GM18499 (cell line): Measurements from ENCODE around the gene SPATA1.
A peak's percentile ranks its signal among the peaks of the same experiment; 100 is the strongest.

Source experiments
- ATAC-seq: cut with Tn5 transposase; IDR thresholded peaks from one replicate; pipeline ENCODE4 v1.9.1; 2021; ENCODE audit warnings: moderate number of reproducible peaks; ENCODE audit not compliant: insufficient read depth, unreplicated experiment

Gene SPATA1, protein sequence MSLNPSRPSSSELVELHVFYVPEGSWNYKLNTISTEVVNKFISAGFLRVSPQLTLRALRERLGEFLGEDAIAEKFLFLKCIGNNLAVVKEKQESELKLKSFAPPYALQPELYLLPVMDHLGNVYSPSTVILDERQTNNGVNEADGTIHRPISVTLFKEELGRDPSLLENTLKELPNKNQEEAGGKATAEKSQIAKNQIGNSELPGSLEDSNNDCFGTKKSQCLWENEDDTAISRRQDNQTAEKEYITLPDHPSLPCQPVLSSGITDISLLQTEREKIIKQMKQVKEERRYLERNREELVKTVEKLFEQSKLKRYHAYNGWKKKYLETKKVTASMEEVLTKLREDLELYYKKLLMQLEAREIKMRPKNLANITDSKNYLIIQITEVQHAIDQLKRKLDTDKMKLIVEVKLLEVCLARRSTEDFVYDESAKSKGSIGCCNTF

DNA sequence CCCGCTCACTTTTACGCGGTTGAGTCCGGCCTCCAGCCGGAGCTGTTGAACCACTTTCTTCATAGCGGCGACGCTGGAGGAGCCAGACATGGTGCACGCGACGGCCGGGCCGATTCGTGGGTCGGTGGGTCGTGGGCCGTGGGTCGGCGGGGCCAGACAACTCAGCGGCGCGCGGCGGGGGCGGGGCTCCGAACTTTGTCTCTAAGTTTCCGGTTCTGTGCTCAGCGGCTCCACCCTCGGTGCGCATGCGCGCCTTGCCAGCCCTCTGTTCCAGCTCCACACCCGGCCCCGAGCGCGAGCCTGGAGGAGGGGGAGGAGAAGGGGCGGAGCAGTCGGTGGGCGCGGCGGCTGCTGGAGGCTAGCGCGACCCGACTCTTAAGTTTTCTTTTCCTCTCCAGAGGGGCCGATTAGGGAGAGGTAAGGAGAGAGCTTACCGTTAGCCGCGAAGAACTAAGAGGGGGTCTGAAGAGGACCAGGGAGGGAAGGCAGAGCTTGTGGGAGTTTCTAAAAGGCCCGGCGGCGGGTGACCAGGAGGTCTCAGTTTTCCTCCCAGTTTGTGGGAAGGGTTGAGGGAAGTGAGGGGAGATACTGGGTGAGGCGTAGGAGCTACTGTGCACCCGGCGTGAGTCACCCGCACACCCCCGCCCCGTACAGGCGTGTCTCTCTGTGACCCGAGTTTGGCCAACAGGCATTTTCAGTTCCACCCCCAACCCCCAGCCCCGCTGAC, at the start of gene SPATA1, which contains the start of gene GNG5:
Gene SPATA1 (plus strand): TSS at position 385 of the 727 bp plus-strand sequence. CDS start 9,974 bp downstream, outside the sequence.
Gene GNG5 (minus strand): TSS at position 580 of the 727 bp plus-strand sequence. CDS start 490 bp downstream, at position 90.
- ATAC-seq: peak; percentile 74

DNA sequence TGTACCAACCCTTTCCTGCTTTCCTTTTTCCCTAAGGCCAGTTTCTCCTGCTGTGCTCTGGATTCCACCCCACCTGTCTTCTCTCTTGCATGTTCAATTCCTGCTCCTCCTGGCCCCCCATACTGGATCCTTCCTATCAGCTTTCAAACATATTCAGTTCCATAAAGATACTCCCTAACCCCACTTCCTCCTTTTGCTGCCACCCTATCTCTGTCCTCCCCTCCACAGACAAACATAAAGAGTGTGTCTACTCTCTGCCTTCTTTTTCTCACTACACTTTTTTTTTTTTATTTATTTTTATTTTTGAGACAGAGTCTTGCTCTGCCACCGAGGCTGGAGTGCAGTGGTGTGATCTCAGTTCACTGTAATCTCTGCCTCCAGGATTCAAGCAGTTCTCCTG, 44.1 kb upstream of the SPATA1 start:
- no peak for ATAC-seq

DNA sequence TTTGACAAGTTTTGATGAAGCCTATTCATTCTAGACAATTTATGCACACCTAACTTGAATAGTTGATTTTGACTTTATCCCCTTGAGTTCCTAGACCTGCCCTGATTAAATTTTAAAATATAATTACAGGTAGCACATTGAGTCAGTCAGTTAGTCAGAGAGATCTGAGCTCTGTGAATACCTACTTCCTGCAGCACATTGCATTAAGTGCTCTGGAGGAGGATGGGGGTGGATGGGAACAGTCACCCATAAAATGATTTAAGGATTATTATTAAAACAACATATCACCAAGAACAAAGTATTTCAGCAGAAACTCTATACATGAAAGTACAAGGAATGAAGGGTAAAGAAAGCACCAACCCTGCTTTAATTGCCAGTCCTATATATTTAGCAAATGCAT, 38.9 kb upstream of the SPATA1 start:
- ATAC-seq: no peak

DNA sequence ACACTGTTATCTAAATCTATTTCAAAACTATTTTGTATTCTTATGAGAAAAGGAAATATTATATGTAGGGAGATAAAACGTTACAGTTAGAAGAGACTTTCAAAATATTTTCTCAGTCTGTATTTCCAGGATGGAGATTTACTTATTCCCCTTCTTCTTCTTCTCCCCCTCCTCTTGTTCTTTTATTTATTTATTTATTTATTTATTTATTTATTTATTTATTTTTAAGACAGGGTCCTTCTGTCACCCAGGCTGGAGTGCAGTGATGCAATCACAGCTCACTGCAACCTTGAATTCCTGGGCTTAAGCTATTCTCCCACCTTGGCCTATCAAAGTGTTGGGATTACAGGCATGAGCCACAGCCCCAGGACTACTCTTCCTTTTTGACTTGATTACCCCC, 30.0 kb upstream of the SPATA1 start:
- ATAC-seq: no peak

DNA sequence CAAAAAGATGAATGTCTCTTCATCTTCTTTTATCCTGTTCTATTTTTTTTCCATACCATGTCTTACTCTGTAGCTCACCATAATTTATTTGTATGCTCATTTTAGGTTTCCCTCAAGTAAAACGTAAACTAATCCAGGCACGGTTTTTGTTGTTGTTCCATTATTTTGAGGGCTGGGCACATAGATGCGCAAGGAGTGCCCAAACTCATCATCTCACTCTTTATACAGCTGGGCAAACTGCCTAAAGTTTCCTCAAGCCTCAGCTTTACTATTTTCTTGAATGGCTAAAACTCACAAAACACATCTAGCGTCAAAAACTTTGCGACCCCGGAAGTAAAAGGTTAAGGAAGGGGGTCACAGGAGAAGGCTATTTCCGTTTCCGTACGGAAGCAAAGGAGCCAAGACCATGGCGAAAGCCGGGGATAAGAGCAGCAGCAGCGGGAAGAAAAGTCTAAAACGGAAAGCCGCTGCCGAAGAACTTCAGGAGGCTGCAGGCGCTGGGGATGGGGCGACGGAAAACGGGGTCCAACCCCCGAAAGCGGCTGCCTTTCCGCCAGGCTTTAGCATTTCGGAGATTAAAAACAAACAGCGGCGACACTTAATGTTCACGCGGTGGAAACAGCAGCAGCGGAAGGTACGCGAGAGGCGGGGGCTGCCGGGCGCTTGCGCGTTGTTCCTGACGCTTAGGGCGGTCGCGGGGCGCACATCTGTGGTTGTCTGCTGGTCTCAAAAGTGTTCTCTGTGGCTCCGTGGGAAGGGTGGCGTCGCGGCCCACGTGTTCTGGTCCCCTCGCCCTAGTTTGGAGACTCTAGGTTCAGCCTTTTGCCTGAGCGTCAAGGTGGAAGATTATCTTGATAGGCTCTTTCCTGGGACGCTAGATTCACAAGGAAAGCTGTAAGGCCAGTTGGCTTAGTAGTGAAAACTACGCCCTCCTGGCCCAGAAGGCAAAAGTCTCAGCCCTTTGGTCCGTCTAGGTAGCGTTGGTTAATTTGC, 27.0 kb upstream of the SPATA1 start, which contains the start of gene RPF1:
Gene RPF1 (plus strand): TSS at position 391 of the 993 bp plus-strand sequence. CDS start 16 bp downstream, at position 407.
- ATAC-seq: peak; percentile 86

DNA sequence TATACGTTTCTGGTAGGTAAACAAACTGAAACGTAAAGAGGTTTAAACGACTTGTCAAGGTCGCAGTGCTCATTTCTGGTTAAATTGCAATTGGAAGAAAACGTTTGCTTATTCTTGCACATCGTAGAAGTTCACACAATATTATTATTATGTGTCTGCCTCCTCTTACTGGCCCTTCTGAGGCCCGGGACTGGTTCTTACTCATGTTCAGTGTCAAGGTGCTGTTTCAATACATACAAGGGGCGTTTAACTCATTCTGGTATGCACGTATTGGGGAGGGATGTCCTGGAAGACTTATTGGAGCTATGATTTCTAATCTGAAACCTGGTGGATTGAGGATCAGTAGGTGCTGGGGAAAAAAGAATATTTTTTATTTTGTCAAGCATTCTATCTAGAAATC, 26.2 kb upstream of the SPATA1 start:
- no peak for ATAC-seq

DNA sequence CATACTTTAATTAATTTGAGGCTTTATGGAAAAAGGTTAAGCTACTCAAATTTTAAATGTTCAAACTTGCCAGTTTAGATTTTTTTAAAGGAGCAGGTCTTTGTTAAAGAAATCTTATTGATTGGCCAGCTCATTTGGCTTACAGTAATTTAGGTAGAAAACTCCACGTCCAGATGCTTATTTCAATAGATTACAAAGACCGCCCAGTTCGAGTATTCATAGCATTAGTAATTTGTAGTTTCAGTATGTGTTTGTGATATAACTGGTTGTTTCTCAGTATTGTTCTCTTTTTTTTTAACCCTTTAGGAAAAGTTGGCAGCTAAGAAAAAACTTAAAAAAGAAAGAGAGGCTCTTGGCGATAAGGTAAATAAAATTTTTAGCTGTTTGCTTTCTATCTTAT, 25.5 kb upstream of the SPATA1 start:
- no peak for ATAC-seq

DNA sequence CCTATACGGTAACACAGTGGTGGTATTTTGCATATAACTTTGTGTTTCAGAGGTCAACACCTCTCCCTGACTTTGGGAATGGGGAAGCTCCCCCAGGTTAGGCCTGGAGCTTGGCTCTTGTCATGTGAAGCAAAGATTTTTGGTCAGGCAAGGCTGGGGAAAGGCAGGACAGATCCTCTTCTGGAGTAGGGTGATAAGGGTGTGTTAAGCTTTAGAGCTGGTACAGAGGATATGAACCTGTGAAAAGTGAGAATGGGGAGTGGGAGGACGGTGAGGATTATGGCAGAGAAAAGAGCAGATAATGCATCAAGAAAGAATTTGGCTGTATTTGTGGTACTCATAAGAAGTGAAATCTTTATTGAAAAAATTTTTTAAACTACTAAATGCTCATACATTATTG, 24.9 kb upstream of the SPATA1 start:
- no peak for ATAC-seq

DNA sequence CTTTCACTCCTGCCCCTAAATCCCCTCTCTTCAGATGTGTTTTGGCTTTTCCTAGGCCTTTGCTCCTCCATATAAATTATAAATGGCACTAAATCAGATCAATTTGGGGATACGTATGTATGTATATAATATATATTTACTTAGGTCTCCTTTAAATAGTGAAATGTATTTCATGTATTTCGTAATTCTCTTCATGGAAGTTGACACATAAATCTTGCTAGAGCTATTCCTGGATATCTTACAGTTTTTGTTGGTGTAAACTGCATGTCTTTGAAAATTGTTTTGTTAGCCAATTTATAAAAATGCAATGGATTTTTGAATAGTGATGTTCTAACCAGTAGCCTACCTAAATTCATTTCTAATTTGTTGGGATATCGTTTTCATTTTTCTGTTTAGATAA, 18.1 kb upstream of the SPATA1 start:
- no peak for ATAC-seq

DNA sequence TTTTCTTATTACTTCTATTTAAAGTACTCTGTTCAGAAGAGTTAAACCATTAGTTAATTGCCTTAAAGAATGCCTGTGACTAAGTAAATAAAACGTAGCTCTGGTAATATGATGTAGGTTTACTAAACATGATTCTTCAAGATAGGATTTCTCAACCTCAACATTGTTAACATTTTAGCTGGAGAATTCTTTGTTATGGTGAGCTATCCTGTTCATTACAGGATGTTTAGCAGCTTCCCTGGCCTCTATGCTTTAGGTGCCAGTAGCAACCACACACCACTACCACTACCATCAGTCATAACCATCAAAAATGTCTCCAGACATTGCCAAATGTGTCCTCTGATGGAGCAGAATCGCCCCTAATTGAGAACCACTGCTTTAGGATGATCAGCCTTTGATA, 16.4 kb upstream of the SPATA1 start:
- ATAC-seq: no peak

DNA sequence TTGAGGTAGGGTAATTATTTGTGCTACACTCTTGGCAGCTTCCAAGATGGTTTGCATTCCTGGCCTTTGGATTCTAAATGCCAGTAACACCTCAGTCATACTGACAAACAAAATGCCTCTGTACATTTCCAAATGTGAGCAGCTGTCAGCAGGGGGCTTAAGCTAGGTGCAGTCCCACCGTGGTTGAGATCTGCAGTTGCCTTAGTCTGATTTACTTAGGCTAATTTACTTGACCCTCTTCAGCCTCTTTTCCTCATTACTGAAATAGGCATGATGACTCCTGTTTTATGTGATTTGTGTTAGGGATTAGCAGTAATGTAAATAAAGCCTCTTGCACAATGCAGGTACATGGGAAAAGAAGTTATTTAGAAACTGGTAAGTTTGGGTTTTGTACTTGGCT, 13.5 kb upstream of the SPATA1 start:
- ATAC-seq: no peak

DNA sequence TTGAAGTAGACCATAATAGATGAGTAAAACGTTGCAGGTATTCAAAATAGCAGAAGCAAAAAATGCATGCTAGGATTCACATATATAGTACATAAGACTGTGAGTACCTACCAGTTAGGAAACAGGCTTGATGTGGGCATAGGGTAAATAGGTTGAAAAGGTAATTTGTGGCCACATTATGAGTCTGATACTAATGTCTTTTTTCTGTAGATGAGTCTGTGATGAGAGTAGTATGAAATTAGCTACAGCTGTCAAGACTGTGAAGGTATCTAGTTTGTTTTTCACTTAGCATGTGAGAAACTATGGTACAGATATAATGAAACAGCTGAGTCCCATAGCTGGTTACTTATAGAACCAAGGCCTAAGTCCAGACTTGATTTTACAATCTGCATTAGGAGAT, 12.4 kb upstream of the SPATA1 start:
- no peak for ATAC-seq

DNA sequence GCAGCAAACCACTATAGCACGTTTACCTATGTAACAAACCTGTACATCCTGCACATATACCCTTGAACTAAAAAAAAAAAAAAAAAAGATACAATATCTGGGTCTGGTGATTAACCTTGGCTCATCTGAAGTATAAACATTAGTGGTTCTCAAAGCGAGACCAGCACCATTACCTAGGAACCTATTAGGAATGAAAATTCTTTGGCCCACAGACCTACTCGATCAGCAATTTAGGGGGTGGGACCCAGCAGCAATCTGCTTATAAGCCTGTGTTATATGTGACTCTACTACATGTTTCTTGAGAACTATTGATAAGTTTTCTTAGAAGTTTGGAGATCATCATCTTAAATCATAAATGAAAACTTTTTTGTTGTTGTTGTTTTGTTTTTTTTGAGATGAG, 9.7 kb upstream of the SPATA1 start:
- no peak for ATAC-seq

DNA sequence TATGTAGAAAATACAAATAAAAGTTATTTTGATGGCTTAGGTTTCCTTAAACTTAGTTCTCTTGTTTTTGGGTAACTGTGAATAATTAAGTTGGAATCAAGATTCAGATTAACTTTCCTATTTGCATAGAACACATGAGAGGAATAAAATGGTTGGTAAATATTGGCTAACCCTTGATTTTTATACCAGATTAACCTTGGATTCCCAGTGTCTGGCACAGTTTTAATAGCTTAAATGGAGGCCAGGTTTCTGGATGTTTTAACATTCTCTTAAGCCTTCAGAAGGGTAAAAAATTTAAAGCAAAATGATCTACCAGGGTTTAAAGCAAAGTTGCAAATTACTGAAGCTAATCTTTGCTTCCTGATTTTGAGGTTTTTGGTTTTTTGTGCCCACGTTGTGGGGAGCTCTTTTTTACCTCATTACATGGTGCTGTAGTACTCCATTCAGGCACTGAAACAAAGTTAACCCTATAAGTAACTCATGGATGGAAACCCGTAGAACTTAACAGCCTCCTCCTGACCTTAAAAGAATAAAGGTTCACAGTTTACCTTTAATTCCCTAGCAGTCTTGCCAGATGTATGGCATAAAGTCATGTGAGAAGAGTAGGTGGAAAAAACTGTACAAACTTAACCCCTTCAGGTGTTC, 8.4 kb upstream of the SPATA1 start:
- ATAC-seq: no peak

DNA sequence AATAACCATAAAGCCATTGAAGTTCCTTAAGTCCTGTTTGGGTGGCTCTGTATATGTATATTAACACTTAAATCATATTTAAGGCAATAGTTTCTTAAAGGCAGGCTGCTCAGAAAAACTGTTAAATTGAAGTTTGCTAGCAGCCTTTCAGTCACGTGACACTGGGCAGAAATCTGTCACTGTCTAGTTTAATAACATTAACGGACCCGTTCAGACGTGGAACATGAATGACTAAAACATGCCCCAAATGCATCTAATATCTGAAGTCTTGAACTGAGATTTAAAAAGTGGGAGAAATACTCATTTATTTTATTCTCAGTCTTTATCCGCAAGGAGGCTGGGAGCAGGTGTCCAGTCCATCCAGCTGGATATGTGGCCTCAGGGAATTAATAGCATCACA, 3.3 kb upstream of the SPATA1 start:
- no peak for ATAC-seq

DNA sequence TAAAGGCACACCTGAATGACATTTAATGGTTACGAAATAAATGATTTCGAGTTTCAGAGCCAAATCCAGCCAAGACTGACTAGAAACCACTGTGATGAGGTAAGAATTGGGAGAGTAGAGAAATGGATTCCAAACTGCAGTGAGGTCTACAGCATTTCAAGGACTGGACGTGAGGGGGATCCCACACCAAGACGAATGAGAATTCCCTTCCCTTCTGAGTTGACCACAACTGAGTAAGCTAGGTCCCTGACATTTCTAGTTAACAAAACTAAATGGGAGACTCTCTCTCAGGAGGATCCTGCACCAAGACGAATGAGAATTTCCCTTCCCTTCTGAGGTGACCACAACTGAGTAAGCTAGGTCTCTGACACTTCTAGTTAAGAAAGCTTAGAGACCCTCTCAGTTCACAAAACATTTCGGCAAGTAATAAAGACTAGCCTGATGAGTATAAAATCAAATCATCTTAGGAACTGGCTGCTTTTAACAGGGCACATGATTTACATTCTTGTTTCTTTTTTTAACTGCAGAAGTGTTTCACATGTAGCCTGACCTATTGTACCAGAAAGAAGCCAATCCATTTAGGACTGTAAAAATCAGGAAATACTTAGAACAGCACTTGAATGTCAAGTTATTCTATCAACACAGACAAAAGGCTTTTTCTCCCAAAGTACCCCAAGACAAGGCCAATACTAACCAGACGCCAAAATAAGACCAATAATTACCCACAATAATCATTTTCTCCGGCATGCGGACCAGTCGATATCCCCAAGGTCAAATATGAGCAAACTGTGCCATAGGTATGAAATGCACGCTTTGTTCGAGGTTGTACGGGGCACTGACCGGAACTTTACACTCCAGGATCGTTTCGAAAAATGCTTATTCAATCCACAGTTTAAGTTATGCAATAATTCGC, 1.4 kb upstream of the SPATA1 start:
- no peak for ATAC-seq

DNA sequence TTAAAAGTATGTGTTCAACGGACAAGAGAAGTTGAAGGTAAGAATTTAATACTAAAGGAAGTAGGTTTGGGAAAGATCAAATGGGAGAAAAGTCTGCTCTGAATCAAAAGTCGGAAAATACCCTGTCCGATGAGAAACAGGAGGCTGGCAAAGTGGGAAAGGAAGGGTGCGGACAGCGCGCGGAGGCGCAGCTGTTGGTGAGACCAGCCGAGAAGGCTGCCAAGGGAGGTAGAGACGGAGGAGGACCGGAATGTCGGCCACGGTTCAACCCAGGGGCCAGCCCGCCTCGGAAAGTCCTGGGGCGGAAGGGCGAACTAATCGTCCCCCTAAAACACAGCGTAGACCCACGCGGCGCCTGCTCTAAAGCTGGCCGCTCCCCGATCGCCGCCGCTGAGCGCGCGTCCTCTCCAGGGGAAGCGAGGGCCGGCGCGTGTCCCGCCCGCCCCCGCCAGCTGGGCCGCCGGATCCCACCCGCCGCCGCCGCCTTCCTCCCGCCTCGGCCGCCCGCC, 639 bp upstream of the SPATA1 start:
- peak; percentile 10 for ATAC-seq

DNA sequence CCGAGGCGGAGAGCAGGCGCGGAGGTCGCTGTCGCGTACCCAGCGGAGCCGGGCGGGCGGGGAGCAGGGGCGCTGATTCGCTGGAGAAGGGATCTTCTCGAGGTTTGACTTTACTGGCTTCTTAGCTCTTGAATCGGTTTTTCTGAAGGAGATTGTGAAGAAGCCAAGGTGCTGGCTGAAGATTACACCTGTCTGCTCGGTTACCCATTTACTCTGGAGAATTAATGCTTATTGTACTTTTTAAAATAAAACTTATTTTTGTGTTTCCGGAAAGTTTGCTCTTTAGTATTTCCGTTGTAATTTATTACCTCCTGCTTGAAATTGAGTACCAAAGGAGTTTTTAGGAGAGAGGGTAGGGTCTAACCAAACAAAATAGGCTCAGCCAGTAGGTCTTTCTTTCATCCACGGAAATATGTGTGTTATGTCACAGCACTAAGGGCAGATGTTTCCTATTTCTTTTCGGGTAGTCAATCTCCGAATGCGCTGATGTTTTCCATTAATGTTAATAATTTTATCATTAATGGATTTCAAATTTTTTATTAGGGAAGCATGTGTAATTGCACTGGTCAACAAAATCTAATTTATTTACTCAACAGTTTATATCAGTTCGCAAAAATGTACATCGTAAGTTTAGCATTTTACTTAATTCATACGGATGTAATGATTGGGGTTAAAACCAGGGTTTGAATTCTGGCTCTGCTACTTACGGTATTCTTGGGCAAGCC, 705 bp downstream of the SPATA1 start:
- no peak for ATAC-seq
